Epithelial cell of esophagus (primary cell): ENCODE measurements around the gene MANSC1.

Source experiments
- DNase-seq: peaks from one replicate; pipeline ENCODE4 v3.0.0; 2010; ENCODE audit warnings: low read depth
- H3K4me3 ChIP-seq: 2 replicates; pipeline ENCODE4 v1.5.1; 2011; ENCODE audit warnings: mild to moderate bottlenecking, low read length, control low read depth
- TF ChIP-seq, protein P1 (sequence below): IDR thresholded peaks from 2 replicates; pipeline ENCODE4 v1.5.1; 2011; ENCODE audit warnings: low read depth, mild to moderate bottlenecking, low read length, control low read depth, inconsistent platforms; ENCODE audit not compliant: insufficient read depth; ENCODE audit errors: missing control alignments

The MANSC1 gene

GRCh38 chr12:12365446-12365802 is 15.4 kb upstream of the MANSC1 start:
- DNase-seq: no peak
- no peak overlapping the region for H3K4me3 ChIP-seq
- TF ChIP-seq, protein P1, sequence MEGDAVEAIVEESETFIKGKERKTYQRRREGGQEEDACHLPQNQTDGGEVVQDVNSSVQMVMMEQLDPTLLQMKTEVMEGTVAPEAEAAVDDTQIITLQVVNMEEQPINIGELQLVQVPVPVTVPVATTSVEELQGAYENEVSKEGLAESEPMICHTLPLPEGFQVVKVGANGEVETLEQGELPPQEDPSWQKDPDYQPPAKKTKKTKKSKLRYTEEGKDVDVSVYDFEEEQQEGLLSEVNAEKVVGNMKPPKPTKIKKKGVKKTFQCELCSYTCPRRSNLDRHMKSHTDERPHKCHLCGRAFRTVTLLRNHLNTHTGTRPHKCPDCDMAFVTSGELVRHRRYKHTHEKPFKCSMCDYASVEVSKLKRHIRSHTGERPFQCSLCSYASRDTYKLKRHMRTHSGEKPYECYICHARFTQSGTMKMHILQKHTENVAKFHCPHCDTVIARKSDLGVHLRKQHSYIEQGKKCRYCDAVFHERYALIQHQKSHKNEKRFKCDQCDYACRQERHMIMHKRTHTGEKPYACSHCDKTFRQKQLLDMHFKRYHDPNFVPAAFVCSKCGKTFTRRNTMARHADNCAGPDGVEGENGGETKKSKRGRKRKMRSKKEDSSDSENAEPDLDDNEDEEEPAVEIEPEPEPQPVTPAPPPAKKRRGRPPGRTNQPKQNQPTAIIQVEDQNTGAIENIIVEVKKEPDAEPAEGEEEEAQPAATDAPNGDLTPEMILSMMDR: no peak

DNA sequence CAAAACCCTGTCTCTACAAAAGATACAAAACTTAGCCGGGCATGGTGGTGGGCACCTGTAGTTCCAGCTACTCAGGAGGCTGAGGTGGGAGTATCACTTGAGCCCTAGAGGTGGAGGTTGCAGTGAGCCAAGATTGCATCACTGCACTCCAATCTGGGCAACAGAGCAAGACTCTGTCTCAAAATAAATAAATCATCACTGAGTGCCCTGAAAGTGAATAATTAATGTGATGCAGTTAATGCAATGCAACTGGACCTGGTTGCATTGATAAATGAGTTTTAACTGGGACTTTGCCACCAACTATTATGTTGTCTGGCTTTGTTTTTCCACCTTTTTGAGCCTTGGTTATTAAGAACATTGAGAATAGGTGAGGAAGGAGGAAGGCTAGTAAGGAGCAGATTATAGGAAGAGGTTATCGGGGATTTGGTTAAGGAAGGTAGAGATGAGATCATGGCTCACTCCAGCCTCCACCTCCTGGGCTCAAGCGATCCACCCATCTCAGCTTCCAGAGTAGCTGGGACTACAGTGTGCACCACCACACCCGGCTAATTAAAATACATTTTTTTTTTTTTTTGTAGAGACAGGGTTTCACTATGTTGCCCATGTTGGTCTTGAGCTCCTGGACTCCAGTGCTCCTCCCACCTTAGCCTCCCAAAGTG is 14.9 kb upstream of the MANSC1 start:
- DNase-seq: no peak
- TF ChIP-seq, protein P1: no peak
- H3K4me3 ChIP-seq: no peak overlapping the region

DNA sequence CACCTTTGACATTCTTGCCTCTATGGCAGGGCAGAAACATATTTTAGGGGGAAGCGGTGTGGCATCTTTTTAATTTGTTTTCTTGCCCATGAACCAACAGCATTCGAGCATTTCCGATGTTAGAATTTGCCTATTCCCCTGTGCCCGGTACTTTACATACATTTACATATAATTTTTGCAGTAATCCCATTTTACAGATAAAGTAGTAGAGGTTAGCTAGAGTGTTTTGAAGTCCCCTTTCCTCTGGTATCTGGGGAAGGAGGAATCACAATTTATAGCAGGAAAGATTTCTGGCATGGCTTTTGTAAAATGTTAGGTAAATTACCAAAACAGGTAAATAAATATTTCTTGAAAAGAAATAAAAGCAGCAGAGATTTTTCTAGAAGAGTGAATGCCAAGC is 8.5 kb upstream of the MANSC1 start:
- TF ChIP-seq, protein P1: no peak
- DNase-seq: no peak
- H3K4me3 ChIP-seq: peak overlapping the region; percentile 79

DNA sequence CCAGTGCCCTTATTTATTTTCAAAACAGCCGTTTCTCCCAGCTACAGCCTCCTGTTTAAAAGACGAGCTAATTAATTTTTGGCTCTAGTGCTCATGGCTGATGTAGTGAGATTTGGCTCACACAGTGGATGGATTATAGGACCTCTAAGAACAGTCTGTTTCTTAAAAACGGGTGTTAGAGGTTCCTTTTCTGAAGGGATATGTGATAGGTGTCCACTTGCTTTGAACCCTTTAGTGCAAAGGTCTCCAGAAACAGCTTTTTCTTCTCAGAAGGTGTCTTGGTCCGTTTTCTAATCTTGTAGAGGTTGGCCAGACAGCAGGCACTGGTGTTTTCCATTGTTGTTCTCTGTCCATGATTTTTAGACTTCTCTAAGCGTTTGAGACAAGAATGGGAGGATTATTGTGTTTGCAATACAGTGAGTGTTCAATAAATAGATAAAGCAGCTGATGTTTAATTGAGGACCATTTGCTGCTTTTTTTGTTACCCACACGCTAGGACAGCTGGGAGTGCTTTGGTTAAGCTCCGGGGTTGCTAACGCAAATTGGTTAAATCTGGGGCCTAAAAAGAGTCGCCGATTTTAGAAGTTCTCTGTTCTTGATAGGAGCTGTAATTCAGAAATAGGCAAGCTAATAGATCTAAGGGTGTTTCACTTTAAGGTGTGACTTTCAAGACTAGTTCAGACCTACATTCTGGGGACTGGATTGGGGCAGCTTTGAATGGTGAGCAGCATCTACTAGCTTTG is 7.8 kb upstream of the MANSC1 start:
- H3K4me3 ChIP-seq: peak overlapping the region; percentile 79
- TF ChIP-seq, protein P1: no peak
- DNase-seq: no peak

DNA sequence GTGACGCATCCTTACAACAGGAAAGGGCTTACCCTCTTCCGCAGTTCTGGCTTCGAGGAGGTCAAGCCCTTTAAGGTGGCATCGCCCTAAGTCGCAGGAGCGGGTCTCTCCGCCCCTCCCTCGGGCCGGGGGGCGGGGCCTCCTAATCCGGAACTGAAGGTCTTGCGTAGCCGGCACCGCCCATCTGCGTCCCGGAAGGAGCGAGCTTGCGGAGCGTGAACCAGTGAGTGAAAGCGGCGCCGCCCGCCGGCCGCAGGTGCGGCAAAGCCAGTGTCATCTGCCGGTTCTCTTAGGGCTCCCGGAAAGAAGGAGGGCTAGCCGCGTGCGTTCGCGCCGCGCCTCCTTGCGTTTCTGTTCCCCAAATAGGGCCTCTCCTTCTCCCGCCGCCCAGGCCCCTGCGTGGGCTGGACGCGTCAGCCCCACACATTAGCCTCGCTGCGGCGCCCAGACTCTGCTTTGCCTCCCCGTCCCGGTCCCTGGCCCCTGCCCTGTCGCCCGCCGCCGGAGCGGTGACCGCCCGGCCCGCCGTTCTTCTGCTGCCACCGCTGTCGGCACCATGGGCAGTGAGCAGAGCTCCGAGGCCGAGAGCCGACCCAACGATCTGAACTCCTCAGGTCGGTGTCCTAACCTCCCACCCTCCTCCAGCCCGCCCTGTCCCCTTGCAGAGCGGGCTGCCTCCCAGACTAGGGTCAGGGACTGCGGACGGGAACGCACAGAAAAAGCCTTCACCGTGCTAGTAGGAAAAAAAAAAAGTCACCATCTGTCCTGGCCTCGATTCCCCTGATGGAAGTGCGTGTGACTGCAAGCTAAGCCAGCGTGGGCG is 7.1 kb upstream of the MANSC1 start, which contains the start of gene BORCS5:
TSS of gene BORCS5 (plus strand) at position 183 of the 823 bp plus-strand sequence. CDS start at position 557, 374 bp downstream.
- TF ChIP-seq, protein P1: peak; percentile 22
- DNase-seq: peak; percentile 98
- H3K4me3 ChIP-seq: peak within 1 kb of the TSS; percentile 79

DNA sequence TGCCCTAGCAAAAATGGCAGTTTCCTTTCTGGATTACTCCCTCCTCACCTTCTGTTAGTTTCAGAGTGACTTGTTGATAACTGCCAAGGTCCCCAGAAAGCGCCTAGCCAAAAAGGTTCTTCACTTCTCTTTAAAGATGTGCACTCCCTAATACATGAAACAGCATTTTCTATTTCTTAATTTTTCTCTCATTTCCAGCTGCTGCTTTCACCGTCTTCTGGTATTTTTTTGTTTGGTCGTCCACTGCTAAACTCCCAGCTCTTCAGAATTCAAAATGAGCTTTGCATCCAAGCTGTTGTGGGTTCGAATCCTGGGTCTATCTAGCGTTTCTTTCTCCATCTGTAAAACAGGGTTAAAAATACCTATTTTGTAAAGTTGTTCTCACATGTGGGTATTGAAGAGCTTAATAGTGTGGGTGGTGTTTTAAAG is 6.4 kb upstream of the MANSC1 start:
- no peak for DNase-seq
- peak overlapping the region; percentile 79 for H3K4me3 ChIP-seq
- TF ChIP-seq, protein P1: no peak
